GM19467 (cell line): ENCODE data around the gene ATXN2.
A peak's percentile ranks its signal among the peaks of the same experiment; 100 is the strongest.

Experiments used
- ATAC-seq: cut with Tn5 transposase; IDR thresholded peaks from one replicate; pipeline ENCODE4 v1.9.1; 2021; ENCODE audit warnings: mild to moderate bottlenecking, moderate library complexity; ENCODE audit not compliant: unreplicated experiment

ATXN2 gene

GRCh38 chr12:111440631-111441030, 158.5 kb downstream of the ATXN2 start:
- ATAC-seq = no peak

- ATAC-seq = no peak
Measured at GRCh38 chr12:111440152-111440551, 159.0 kb downstream of the ATXN2 start.

- ATAC-seq = no peak
Measured at GRCh38 chr12:111439657-111440151, 159.4 kb downstream of the ATXN2 start.

- ATAC-seq = no peak
Measured at GRCh38 chr12:111438481-111438880, 160.6 kb downstream of the ATXN2 start.

- no peak for ATAC-seq
Measured at GRCh38 chr12:111437816-111438454, 161.2 kb downstream of the ATXN2 start.

GRCh38 chr12:111436811-111437210, 162.3 kb downstream of the ATXN2 start:
- no peak for ATAC-seq

GRCh38 chr12:111436266-111436665, 162.8 kb downstream of the ATXN2 start:
- no peak for ATAC-seq

- ATAC-seq = no peak
Measured at GRCh38 chr12:111435661-111436201, 163.4 kb downstream of the ATXN2 start.

- ATAC-seq = peak; percentile 45
Measured at GRCh38 chr12:111434680-111435338, 164.3 kb downstream of the ATXN2 start.

GRCh38 chr12:111434049-111434448, 165.1 kb downstream of the ATXN2 start:
- ATAC-seq = no peak

- ATAC-seq = no peak
Measured at GRCh38 chr12:111431772-111432171, 167.3 kb downstream of the ATXN2 start.

GRCh38 chr12:111430433-111431353, 168.4 kb downstream of the ATXN2 start:
- no peak for ATAC-seq

- no peak for ATAC-seq
Measured at GRCh38 chr12:111429828-111430432, 169.2 kb downstream of the ATXN2 start.

- ATAC-seq = no peak
Measured at GRCh38 chr12:111428728-111429175, 170.4 kb downstream of the ATXN2 start.

GRCh38 chr12:111428081-111428727, 170.9 kb downstream of the ATXN2 start:
- no peak for ATAC-seq

GRCh38 chr12:111427417-111428074, 171.6 kb downstream of the ATXN2 start:
- no peak for ATAC-seq

GRCh38 chr12:111426344-111427185, 172.6 kb downstream of the ATXN2 start:
- ATAC-seq = no peak

GRCh38 chr12:111425655-111426054, 173.5 kb downstream of the ATXN2 start:
- no peak for ATAC-seq

GRCh38 chr12:111424793-111425251, 174.3 kb downstream of the ATXN2 start:
- no peak for ATAC-seq
